GM19455 (cell line): ENCODE measurements around the gene PECR.

ENCODE experiments used
- ATAC-seq: cut with Tn5 transposase; IDR thresholded peaks from one replicate; pipeline ENCODE4 v1.9.1; 2021; ENCODE audit not compliant: unreplicated experiment

Gene PECR

DNA sequence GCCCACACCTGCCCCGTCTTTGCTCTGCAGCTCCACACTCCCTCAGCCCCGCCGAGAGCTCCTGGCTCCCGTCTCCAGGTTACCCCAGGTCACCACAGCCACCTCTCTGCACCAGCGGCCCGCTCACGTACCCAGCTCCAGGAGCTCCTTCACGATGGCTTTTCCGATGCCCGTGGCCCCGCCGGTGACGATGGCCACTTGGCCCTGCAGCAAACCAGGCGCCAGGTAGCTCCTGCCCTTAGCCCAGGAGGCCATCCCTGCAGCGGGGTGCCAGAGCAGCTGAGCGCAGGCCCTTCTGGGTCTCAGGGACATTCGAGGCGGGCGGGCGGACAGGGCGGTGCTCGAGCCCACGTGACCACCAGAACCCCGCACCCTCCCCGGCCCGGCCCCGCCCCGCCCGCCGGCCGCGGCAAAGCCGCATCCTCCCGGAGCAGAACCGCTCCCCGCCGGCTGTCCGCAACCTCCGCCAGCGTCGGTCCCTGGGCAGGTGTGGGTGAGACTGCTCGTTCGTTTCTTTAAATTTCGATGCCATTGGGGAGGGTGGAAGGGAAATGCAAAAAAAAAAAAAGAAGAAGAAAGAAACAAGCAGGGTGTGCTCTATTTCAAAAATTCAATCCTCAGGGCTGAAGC is at the start of gene PECR, which contains the start of gene TMEM169:
TSS of gene PECR (minus strand) at position 323 of the 630 bp plus-strand sequence. CDS start at position 255, 68 bp downstream.
TSS of gene TMEM169 (plus strand) at position 433 of the 630 bp plus-strand sequence. CDS start 14,045 bp downstream, outside the sequence.
- peak; percentile 94 for ATAC-seq

DNA sequence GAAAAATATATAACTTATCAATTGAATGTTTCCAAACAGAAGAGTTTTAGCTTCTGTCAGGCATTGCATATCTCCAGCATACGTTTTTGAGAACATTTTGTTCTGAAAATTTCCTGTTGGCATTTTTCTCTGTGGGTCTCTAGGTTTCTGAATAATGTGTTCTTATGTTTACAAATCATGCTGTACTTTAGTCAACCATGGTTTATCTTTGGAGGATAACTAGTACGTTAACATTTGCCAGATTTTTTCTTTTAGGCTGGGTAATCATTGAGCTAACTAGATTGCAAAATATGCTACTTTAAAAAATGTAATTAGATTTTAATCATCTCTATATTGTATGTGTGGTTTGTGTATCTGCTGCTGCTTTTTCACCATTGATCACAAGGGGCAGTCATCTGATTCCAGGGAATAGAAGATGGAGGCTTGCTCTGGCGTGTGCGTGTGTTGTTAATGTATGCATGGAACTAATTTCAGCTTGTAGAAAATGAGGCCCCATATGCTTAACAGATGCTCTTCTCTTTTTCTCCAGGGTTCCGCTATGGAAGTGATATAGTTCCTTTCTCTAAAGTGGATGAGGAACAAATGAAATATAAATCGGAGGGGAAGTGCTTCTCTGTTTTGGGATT is 48.9 kb upstream of the PECR start:
- ATAC-seq = no peak

DNA sequence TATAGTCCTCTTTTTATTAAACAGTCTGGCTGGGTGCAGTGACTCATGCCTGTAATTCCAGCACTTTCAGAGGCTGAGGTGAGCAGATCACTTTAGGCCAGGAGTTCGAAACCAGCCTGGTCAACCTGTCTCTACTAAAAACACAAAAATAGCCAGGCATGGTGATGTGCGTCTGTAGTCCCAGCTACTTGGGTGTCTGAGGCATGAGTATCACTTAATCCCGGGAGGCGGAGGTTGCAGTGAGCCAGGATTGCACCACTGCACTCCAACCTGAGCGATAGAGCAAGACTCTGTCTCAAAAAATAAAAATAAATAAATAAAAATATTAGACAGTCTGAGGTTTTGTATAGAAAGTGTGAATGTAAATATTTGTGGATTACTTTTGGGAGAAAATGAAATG is 45.3 kb upstream of the PECR start:
- no peak for ATAC-seq

DNA sequence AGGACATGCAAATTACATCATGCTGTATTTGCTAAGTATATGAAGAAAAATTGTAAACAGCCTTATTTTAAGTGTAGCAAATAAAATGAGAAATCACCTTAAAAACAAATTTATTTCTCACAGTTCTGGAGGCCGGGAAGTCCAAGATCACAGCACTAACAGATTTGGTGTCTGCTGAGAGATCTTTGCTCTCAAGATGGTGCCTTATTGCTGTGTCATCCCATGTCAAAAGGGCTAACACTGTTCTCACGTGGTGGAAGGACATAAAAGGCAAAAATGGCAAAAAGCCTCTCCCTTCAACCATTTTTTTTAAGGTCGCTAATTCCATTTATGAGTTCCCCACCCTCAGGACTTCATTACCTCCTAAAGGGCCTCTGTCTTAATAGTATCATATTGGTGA is 39.6 kb upstream of the PECR start:
- ATAC-seq = no peak

DNA sequence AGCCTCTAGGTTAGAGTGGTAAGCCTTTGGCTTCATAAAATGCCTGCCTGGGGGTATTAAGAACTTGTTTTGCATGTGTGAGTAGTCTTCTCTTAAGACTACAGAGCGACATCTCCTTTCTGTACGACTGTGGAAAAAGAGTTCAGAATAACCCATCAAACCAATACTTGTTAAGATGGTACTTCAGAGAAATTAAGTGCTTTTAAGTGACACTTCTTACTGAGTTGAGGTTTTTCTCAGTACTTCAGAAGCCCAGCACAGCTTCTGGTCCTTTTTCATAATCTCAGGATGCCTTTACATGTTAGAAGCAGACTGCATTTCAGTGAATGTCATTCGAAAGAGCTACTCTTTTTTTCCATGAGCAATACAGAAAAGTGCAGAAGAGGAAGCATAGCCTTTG is 38.4 kb upstream of the PECR start:
- no peak for ATAC-seq

DNA sequence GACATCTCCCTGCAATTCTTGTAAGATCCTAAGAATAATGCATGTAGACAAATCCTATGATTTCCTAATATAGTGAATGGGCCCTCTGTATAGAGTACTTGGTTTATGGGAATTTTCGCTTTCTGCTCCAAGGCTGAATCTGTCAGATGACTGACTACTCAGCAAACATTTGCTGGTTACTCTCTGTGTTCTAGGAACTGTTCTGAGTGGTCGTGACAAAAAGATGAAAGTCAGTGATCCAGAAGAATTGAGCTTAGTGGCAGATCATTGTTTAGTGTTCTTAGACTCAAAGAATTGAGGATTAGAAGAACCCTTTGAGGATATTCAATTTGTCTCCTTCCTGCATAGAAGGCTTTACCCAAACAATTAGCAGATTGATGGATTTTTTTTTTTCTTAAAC is 37.5 kb upstream of the PECR start:
- ATAC-seq = no peak

DNA sequence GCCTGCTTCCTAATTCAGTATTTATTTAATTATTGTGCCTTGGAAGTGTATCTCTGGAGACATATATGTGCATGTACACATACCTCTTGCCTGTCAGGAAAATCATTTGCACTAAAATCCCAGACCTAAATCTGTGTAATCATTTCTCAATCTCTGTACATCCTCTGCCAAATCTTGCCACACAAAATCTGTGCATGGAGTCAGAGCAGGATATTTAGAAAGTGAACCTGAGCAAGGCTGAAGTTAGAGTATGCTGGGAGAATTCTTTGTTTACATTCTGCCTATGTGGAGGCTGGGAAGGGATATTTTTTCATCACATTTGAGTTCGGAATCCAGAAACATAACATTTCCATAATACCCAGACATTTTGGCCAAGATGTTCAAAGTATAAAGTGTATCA is 36.9 kb upstream of the PECR start:
- ATAC-seq = no peak

DNA sequence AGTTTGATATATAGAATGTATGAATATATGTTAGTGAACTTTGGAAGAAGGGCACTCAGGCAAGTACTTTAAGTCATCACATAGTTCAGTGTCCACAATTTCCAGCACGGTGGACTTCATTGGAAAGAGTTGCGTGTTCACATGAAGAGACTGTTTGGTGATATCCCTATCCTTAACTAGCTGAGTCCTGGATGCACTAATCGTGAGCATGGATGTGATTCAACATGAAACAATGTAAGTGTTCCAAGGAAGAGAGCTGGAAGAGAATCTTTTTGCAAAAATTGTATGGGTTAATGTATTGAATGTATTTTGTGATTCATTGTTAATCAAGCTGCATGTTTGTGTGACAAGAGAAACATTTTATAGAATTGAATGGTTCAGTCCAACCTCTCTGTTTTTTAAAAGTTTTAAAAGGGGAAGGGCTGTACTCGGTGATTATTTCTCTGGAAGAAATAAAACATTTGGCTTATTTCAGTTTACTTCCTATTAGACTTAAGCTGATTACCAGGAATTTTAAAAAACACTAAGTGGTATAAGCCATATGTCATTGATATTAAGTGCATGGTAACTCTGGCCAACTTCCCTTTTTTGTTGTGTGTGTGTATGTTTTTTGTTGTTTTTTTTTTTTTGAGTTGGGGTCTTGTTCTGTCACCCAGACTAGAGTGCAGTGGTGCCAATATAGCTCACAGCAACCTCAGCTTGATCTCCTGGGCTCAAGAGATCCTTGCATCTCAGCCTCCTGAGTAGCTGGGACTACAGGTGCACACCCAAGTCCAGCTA is 36.1 kb upstream of the PECR start:
- ATAC-seq = no peak

DNA sequence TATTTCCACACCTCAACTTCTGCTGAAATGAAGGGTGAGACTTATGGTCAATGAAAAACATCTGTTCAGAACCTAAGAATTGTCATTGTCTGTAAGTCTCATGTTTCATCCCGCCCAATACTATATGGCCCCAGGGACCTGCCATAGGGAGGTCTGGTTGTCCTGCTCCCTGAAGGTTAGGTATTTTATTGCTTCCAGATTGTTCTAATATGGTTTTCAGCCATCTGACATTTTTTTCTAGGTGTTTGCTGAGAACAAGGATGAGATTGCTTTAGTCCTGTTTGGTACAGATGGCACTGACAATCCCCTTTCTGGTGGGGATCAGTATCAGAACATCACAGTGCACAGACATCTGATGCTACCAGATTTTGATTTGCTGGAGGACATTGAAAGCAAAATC is 34.8 kb upstream of the PECR start:
- ATAC-seq = no peak

DNA sequence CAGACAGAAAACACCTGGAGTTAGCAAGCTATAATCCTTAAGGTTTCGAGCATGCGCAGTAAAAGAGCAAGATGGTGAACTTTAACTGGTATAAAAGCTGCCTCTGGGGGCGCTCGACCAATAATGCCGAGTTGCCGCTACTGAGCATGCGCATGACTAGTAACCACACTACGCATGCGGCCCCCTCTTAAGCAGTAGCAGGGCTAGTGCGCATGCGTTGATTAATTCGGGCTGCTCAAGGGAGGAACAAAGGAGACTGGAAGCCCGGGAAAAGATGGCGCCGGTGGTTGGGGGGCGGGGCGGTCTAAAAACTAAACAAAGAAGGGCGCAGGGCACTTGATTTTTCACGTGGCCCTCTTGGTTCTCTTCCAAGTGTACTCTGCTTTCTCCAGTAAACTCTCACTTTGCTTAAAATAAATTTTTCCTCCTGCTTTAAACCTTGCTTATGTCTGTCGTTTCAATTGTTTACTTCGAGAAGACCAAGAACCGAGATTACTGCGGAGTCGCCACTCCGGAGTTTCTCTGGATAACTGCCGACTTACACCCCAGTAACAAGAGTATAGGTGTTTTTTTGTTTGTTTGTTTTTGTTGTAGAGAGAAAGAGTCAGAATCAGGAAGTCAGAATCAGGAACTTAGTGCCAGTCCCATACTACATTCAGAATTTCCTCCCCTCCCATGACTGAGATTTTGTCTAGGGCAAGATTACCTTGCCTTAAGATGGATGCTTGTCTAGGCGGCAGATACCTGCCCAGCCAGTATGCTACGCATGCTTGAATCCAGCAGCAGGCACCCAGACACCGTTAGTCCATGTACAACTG is 33.3 kb upstream of the PECR start:
- ATAC-seq = peak; percentile 49

DNA sequence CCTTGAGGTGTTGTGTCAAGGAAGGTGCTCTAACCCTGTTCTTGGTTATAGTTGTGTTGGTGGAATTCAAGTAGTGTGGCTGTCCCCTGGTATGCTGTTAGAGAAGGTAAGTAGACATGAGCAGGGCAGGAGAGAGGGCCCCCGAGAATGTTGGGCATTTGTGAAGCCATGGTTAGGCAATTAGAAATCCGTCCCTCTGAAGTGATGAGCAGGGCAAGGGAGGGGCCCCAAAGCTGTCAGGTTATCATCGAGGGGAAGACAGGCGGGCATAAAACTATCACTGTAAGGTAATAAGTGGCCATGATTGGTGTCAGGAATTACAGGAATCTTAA is 32.7 kb upstream of the PECR start:
- peak; percentile 2 for ATAC-seq

DNA sequence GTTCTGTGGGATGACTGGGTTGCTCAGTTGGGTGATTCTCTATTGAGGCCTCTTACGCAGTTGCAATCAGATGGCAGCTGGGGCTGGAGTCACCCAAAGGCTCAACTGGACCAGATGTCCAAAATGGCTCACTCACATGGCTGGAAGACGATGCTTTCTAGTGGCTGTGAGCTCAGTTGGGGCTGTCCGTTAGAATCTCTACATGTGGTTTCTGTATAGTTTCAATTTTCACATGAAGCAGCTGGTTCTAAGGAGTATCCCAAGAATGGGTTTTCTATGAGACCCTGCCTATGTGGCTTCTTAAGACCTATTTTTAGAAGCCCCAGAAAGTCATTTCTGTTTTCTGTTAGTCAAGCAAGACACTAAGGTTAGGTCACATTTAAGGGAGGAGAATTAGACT is 32.0 kb upstream of the PECR start:
- peak; percentile 64 for ATAC-seq

DNA sequence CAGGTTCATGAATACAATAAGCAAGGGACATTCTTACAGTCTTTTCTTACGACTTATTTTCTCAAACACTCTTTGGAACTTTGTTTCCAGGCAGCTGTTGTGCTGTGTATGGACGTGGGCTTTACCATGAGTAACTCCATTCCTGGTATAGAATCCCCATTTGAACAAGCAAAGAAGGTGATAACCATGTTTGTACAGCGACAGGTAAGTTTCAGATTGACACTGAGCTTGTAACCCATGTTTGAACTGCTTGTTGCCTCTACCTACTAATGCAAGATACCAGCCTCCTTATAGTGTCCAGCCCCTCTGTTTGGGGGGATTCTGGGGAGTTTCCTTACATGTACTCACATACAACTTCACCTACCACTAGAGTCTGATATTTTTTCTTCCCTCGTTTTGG is 31.3 kb upstream of the PECR start:
- ATAC-seq = no peak

DNA sequence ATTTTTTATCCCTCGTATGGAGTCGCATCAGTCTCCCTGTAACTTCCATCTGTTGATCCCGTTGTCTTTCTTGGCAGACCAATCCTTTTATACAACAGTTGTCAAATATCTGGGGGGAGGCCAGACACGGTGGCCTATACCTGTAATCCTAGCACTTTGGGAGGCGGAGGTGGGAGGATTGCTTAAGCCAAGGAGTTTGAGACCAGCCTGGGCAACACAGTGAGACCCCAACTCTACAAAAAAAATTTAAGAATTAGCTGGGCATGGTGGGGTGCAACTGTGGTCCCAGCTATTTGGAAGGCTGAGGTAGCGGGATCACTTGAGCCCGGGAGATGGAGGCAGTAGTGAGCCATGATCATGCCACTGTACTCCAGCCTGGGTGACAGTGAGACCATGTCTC is 29.5 kb upstream of the PECR start:
- ATAC-seq = no peak

DNA sequence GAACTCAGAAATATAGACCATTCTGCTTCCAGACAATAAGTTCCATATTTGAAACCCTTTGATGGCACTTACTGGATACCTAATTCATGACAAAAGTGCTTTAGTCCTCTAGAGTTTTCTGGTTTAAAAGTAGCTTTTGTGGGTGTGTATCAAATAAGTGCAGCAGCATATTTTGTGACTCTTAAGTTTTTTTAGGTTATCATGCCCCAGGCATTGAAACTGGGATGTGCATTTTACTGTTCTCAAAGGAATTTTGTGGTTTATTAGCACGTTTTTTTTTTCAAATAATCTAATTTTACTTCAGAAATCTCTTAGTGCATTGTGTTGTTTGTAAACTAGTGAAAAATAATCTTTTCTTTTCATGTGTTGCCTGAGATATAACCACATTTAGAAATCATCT is 29.0 kb upstream of the PECR start:
- no peak for ATAC-seq

DNA sequence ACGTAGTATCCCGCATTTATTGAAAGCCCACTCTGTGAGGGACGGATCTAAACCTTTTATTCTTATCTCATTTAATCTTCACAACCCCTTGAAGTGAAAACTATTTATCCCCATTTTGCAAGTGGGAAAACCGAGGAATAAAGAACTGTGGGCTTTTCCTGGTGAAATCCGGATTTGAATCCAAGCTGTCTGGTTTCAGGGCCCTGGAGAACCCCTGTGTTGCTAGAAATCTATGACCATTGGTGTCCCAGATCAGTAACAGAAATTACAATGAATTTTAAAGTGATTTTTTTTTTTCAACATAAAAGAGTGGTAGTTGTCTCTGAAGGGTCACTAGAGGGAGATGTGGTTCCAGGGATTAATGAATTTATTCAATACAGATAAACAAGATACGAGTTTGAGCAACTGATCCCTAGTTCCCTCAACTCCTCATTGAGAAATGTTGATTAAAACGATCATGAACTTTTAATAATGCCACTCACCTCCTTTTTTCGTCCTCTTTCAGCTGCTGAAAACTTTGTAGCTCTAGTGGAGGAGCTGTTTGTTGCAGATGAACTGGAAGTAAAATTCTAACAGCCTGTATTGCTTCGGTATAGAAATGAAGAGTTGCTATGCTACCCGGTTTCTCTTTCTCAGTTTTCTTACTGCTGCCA is 28.5 kb upstream of the PECR start:
- no peak for ATAC-seq

DNA sequence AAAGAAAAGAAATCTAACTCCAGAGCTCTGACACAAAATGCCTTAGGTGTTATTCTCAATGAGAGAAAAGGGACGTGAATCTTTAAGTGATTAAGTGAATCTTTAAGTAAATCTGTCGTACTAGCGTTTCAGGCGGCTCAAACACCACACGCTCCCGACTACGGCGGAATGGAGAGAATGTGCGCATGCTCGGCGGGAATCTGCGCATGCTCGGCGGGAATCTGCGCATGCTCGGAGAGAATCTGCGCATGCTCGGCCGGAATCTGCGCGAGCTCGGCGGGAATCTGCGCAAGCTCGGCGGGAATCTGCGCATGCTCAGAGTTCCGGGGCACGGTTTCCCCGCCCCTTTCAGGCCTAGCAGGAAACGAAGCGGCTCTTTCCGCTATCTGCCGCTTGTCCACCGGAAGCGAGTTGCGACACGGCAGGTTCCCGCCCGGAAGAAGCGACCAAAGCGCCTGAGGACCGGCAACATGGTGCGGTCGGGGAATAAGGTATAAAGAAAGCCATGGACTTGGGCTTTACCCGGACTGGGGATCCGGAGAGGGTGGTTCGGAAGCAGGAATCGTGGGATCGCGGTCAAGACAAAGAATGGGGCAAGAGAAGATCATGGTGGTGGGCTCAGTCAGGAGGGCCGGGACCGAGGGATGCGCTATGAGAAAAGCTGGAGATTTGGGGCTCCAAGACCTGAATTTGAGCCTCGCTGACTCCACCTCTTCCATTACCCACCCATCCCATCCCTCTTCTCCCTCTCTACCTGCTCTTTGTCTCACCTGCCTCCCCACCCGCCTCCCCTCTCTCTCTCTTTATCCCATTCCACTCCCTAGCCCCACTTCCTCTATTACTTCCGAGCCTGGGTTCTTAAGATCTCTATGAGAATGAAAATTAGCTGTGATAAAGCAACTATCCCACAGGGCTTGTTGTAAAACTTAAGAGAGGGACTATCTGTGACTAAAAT is 27.6 kb upstream of the PECR start, which contains the start of gene XRCC5:
TSS of gene XRCC5 (plus strand) at position 382 of the 955 bp plus-strand sequence. CDS start at position 471, 89 bp downstream.
- peak; percentile 48 for ATAC-seq

DNA sequence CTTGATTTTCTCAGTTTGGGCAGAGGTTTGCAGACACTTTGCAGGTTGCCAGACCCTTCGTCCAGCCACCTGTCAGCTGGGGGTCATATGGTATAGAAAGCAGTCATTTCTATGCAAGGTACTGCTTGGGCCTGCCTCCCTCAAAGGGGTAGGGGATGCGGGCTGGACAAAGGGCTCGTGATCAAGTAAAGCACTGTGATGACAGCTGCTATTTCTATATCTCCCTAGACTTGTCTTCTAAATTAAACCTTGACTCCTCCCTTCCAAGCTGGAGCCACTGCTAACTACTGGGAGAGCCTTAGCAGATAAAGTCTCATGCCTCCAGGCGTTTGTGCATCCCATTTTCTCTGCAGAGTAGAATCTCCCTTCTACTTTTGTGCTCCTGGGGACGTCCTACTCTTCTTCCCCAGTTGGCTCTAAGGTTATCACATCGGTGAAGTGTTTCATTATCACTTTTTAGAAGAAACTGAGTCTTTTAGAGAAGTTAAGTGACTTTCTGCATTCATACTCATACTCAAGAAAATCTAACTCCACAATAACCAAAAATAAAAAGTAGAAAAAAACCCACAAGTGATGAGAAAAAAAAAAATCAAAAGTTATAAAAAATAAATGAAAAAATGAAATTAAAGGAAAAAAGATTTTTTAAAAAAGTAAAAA is 26.8 kb upstream of the PECR start:
- ATAC-seq = no peak

DNA sequence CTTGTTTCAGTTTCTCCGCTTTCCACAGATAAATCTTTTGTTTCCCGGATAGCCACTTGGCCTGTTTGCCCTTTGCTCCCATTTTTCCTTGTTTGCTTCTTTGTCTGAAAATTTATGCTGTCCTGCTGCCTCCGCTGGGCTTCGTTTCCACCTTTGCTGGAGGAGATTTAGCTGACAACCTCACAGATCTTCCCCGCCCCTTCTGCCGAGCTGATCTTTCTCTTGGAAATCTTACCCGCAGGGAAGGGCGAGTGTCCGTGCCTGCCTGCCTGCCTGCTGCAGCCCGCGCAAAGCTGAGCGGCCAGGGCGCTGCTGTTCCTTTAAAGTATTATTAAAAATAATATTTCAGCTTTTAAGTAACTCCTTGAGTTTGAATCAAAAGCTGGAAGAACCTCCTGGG is 26.2 kb upstream of the PECR start:
- ATAC-seq = no peak
